ENCODE results near the gene RHOF.

GRCh38 chr12:121740847-121741246, 52.6 kb downstream of the RHOF start:
- TF ChIP-seq CTCF (conservative IDR thresholded peaks at IDR 0.05 in 1 of 2, IDR thresholded peaks at IDR 0.05 in 1 of 2; ENCODE audit: low read depth in 1 of 2, low read length in 2 of 2) (no peak), EZH2 (IDR thresholded peaks at IDR 0.05; ENCODE audit: low read length, missing control alignments) (no peak)

Measured in fibroblast of lung (primary cell).